Measurements from ENCODE around the gene CMTM3.
A peak's percentile ranks its signal among the peaks of the same experiment; 100 is the strongest.
"Not testable (repeated sequence)": the region's sequence is repeated elsewhere in the genome, so short reads cannot be mapped to it uniquely, and the experiment has no call there.

Gene CMTM3

GRCh38 chr16:66585481-66586239 lies 18.8 kb upstream of the CMTM3 start:
- DNase-seq (ENCODE audit: low spot score) = no peak

- DNase-seq (ENCODE audit: low spot score) = no peak
These were observed 16.5 kb upstream of the CMTM3 start for GRCh38 chr16:66587881-66588600.

- DNase-seq (ENCODE audit: low spot score) = peak; percentile 75
These were observed 15.4 kb upstream of the CMTM3 start for GRCh38 chr16:66588981-66589713.

- DNase-seq (ENCODE audit: low spot score) = peak; percentile 46
These were observed 14.2 kb upstream of the CMTM3 start for GRCh38 chr16:66590322-66590721.

- no peak for DNase-seq (ENCODE audit: low spot score)
These were observed 13.5 kb upstream of the CMTM3 start for GRCh38 chr16:66591018-66591417.

GRCh38 chr16:66592241-66592640 lies 12.3 kb upstream of the CMTM3 start:
- DNase-seq (ENCODE audit: low spot score) = no peak

GRCh38 chr16:66592814-66593213 lies 11.7 kb upstream of the CMTM3 start:
- no peak for DNase-seq (ENCODE audit: low spot score)

- DNase-seq (ENCODE audit: low spot score) = no peak
These were observed 9.8 kb upstream of the CMTM3 start for GRCh38 chr16:66594739-66595138.

GRCh38 chr16:66596559-66596958 lies 7.9 kb upstream of the CMTM3 start:
- not testable (repeated sequence) for DNase-seq (ENCODE audit: low spot score)

GRCh38 chr16:66596986-66597848 lies 7.3 kb upstream of the CMTM3 start:
- DNase-seq (ENCODE audit: low spot score) = peak; percentile 28

GRCh38 chr16:66598111-66598510 lies 6.4 kb upstream of the CMTM3 start:
- no peak for DNase-seq (ENCODE audit: low spot score)

GRCh38 chr16:66599726-66600125 lies 4.8 kb upstream of the CMTM3 start:
- DNase-seq (ENCODE audit: low spot score) = no peak

GRCh38 chr16:66600477-66600876 lies 4.0 kb upstream of the CMTM3 start:
- no peak for DNase-seq (ENCODE audit: low spot score)

- DNase-seq (ENCODE audit: low spot score) = no peak
These were observed 3.0 kb upstream of the CMTM3 start for GRCh38 chr16:66601471-66601870.

- peak; percentile 84 for DNase-seq (ENCODE audit: low spot score)
These were observed 748 bp upstream of the CMTM3 start for GRCh38 chr16:66603537-66604375.

GRCh38 chr16:66605177-66605978 lies 874 bp downstream of the CMTM3 start:
- peak; percentile 29 for DNase-seq (ENCODE audit: low spot score)

- DNase-seq (ENCODE audit: low spot score) = no peak
These were observed 1.7 kb downstream of the CMTM3 start for GRCh38 chr16:66605979-66606751.

GRCh38 chr16:66608241-66609138 lies 4.0 kb downstream of the CMTM3 start:
- DNase-seq (ENCODE audit: low spot score) = peak; percentile 84

Data from CD4-positive, alpha-beta T cell treated with Interleukin-2 at 100 ng/mL for 4 hours (primary cell).